OCI-LY3 (cell line): ENCODE results near the gene RAB37.

ENCODE experiments used
- H2AFZ ChIP-seq: fragments of 200-600, 300-600 bp; shearing (Covaris generic); 2 replicates; pipeline ENCODE4 v1.6.0; 2014; ENCODE audit warnings: antibody characterized with exemption, low read depth, low read length
- H3K27ac ChIP-seq: fragments of 200-600, 300-600 bp; sonication (generic); 2 replicates; pipeline ENCODE4 v1.5.1; 2014; ENCODE audit warnings: mild to moderate bottlenecking, low read length, moderate library complexity, mixed read lengths
- H3K27me3 ChIP-seq: fragments of 200-600, 300-600 bp; sonication (generic); 2 replicates; pipeline ENCODE4 v1.6.1; 2014; ENCODE audit warnings: low read depth, low read length, mixed read lengths
- H3K36me3 ChIP-seq: fragments of 200-600, 300-600 bp; sonication (generic); replicated peaks from 2 replicates; pipeline ENCODE3; 2014; ENCODE audit warnings: low read depth, low read length, mixed read lengths
- H3K4me1 ChIP-seq: fragments of 300-600, 200-600 bp; sonication (generic); 2 replicates; pipeline ENCODE4 v1.6.1; 2014; ENCODE audit warnings: low read length, mixed read lengths
- H3K4me2 ChIP-seq: fragments of 200-600, 300-600 bp; sonication (generic); 2 replicates; pipeline ENCODE4 v1.6.1; 2014; ENCODE audit warnings: low read length, mixed read lengths
- H3K4me3 ChIP-seq: fragments of 300-600, 200-600 bp; sonication (generic); 2 replicates; pipeline ENCODE4 v1.5.1; 2014; ENCODE audit warnings: antibody characterized with exemption, mild to moderate bottlenecking, low read length, moderate library complexity
- H3K79me2 ChIP-seq: fragments of 300-600, 200-600 bp; shearing (Covaris generic); 2 replicates; pipeline ENCODE4 v1.6.1; 2014; ENCODE audit warnings: mild to moderate bottlenecking, low read length, mixed read lengths
- H3K9ac ChIP-seq: fragments of 300-600, 200-600 bp; shearing (Covaris generic); 2 replicates; pipeline ENCODE4 v1.6.0; 2014; ENCODE audit warnings: mild to moderate bottlenecking, low read length, moderate library complexity
- H3K9me3 ChIP-seq: fragments of 200-600, 300-600 bp; shearing (Covaris generic); 2 replicates; pipeline ENCODE4 v1.6.1; 2014; ENCODE audit warnings: low read length, mixed read lengths; ENCODE audit not compliant: insufficient read depth
- H4K20me1 ChIP-seq: fragments of 200-600, 300-600 bp; sonication (generic); 2 replicates; pipeline ENCODE4 v1.6.1; 2016; ENCODE audit warnings: low read length, mixed read lengths; ENCODE audit not compliant: insufficient read depth
- EZH2phosphoT487 ChIP-seq: fragments of 200-600 bp; shearing (Covaris generic); IDR thresholded peaks from 2 replicates; pipeline ENCODE4 v1.6.1; 2018; ENCODE audit warnings: antibody characterized with exemption, mixed run types, low read depth
- TF ChIP-seq, protein P1 (sequence below): fragments of 200-600, 300-600 bp; sonication (generic); IDR thresholded peaks from 2 replicates; pipeline ENCODE4 v1.5.1; 2014; ENCODE audit warnings: antibody characterized with exemption, low read length, low read depth

The RAB37 gene

DNA sequence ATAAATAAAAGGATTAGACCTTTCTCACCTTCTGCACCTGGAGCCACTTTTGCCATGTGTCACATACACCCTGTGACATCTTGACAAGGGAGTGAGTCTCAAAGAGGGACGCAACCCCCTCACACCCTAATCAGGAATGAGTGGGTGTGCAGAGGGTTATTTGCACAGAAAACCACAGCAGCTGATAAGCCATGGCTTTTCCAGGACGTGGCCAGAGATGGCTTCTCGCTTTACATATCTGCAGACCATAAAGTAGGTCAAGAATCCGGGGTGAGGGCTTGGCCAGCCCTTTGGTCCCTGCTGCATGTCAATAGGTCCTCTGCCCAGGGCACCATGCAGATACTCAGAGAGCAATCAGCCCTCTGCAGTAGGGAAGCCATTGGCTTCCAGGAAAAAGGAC is 21.9 kb upstream of the RAB37 start:
- Histone ChIP-seq H3K36me3 (no peaks in the 10 kb centered on the region), H3K27me3 (peaks cover 20% of the 10 kb centered on the region), H3K79me2 (no peaks in the 10 kb centered on the region), H3K27ac (no peak overlapping the region), H3K4me2 (no peak overlapping the region), H2AFZ (no peak overlapping the region), H3K9me3 (no peaks in the 10 kb centered on the region), H3K4me1 (peaks cover 3% of the 10 kb centered on the region; the same call in 1 of the 2 replicates), H4K20me1 (no peaks in the 10 kb centered on the region), H3K9ac (no peak overlapping the region), H3K4me3 (no peak overlapping the region)
- no peak for TF ChIP-seq EZH2phosphoT487
- TF ChIP-seq, protein P1, sequence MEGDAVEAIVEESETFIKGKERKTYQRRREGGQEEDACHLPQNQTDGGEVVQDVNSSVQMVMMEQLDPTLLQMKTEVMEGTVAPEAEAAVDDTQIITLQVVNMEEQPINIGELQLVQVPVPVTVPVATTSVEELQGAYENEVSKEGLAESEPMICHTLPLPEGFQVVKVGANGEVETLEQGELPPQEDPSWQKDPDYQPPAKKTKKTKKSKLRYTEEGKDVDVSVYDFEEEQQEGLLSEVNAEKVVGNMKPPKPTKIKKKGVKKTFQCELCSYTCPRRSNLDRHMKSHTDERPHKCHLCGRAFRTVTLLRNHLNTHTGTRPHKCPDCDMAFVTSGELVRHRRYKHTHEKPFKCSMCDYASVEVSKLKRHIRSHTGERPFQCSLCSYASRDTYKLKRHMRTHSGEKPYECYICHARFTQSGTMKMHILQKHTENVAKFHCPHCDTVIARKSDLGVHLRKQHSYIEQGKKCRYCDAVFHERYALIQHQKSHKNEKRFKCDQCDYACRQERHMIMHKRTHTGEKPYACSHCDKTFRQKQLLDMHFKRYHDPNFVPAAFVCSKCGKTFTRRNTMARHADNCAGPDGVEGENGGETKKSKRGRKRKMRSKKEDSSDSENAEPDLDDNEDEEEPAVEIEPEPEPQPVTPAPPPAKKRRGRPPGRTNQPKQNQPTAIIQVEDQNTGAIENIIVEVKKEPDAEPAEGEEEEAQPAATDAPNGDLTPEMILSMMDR, result no peak

DNA sequence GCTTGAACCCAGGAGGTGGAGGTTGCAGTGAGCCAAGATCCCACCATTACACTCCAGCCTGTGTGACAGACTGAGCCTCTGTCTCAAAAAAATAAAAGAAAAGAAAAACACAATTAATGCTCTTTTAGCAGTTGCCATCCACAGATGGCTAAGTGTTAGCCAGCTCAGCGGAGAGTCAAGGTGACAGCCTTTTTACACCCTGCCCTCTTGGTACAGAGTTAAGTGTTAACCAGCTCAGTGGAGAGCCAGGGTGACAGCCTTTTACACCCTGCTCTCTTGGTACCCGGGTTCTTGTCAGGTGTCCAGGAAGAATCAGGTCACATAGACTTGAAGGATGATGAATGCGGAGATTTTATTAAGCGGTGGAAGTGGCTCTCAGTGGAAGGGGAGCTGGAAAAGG is 16.6 kb upstream of the RAB37 start:
- Histone ChIP-seq H3K4me2 (no peak overlapping the region), H3K36me3 (no peaks in the 10 kb centered on the region)
- TF ChIP-seq, protein P1, result no peak
- no peak for TF ChIP-seq EZH2phosphoT487

DNA sequence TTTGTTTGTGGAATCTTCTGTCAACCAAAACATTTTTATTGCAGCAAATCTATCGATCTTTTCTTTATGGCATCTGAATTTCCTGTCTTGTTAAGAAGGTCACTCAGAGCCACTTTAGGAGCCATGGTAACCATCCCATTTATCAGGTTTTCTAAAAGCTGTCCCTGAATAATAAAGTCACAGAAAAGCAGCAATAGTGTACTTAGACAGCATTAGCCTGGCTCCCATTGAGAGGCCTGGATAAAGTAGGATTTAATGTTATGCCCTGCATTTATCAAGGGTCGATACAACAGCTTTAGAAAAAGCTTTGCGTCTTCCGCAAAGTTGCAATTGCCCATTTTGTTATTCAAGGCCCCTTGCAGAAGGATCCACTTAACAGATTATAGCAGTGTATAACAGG is 14.3 kb upstream of the RAB37 start:
- H3K4me2 ChIP-seq, result no peak overlapping the region
- H3K79me2 ChIP-seq, result no peaks in the 10 kb centered on the region
- H3K27ac ChIP-seq, result no peak overlapping the region
- TF ChIP-seq, protein P1, result no peak
- no peak for TF ChIP-seq EZH2phosphoT487
- no peak overlapping the region for H2AFZ ChIP-seq
- peaks cover 10% of the 10 kb centered on the region; the same call in 1 of the 2 replicates for H3K27me3 ChIP-seq
- no peak overlapping the region for H3K4me3 ChIP-seq
- H3K9ac ChIP-seq, result no peak overlapping the region
- no peaks in the 10 kb centered on the region for H3K9me3 ChIP-seq
- no peaks in the 10 kb centered on the region for H4K20me1 ChIP-seq
- no peaks in the 10 kb centered on the region for H3K4me1 ChIP-seq
- no peaks in the 10 kb centered on the region for H3K36me3 ChIP-seq

More for the DNA sequence above, 16.6 kb upstream of the RAB37 start:
- no peak overlapping the region for H2AFZ ChIP-seq
- no peaks in the 10 kb centered on the region for H3K79me2 ChIP-seq
- peaks cover 22% of the 10 kb centered on the region for H3K27me3 ChIP-seq
- no peak overlapping the region for H3K9ac ChIP-seq
- no peak overlapping the region for H3K27ac ChIP-seq
- H3K9me3 ChIP-seq, result no peaks in the 10 kb centered on the region
- H3K4me3 ChIP-seq, result no peak overlapping the region
- no peaks in the 10 kb centered on the region for H4K20me1 ChIP-seq
- H3K4me1 ChIP-seq, result no peaks in the 10 kb centered on the region

DNA sequence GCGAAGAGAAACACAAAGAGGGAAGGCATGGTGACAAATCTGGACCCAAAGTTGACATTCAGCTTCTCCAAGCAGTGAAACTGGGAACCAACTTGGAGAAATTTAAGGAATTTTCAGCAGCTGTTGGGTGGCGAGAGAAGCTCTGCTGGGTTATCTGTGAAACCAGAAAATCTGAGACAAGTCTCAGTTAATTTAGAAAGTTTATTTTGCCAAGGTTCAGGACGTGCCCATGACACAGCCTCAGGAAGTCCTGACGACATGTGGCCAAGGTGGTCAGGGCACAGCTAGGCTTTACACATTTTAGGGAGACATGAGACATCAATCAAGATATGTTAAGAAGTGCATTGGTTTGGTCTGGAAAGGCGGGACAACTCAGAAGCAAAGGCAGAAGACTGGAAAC is 13.2 kb upstream of the RAB37 start:
- TF ChIP-seq, protein P1, result no peak
- no peak for TF ChIP-seq EZH2phosphoT487
- no peak overlapping the region for H2AFZ ChIP-seq
- H3K27ac ChIP-seq, result no peak overlapping the region

More for the DNA sequence above, 13.2 kb upstream of the RAB37 start:
- Histone ChIP-seq H3K4me1 (no peaks in the 10 kb centered on the region), H3K9ac (no peak overlapping the region), H3K79me2 (no peaks in the 10 kb centered on the region), H3K36me3 (no peaks in the 10 kb centered on the region), H3K4me3 (no peak overlapping the region), H3K4me2 (no peak overlapping the region), H3K27me3 (0 out of 2 replicates have a peak, but pooled peaks cover 3% of the 10 kb centered on the region), H4K20me1 (no peaks in the 10 kb centered on the region), H3K9me3 (peaks cover 5% of the 10 kb centered on the region; the same call in 1 of the 2 replicates)
